Hepatocyte (in vitro differentiated cells): ENCODE results near the gene OSGIN1. TPM values are rescaled to one million over a fixed set of nuclear protein-coding genes. Genes with fewer than 3 reads are reported as not detected.

Source experiments
- DNase-seq: peaks from one replicate; pipeline ENCODE4 v3.0.0-alpha.2; 2016; ENCODE audit warnings: low spot score
- H2AFZ ChIP-seq: fragments of 200-600 bp; sonication (generic); 2 replicates; pipeline ENCODE4 v1.6.0; 2016; ENCODE audit warnings: antibody characterized with exemption, mild to moderate bottlenecking
- H3K27ac ChIP-seq: fragments of 200-600 bp; sonication (generic); 2 replicates; pipeline ENCODE4 v1.5.1; 2016; ENCODE audit warnings: mild to moderate bottlenecking
- H3K27me3 ChIP-seq: fragments of 200-600 bp; sonication (generic); 2 replicates; pipeline ENCODE4 v1.6.1; 2016
- H3K36me3 ChIP-seq: fragments of 200-600 bp; sonication (generic); replicated peaks from 2 replicates; pipeline ENCODE4 v1.5.1; 2016; ENCODE audit warnings: low read depth; ENCODE audit not compliant: insufficient read depth
- H3K4me1 ChIP-seq: fragments of 200-600 bp; sonication (generic); 2 replicates; pipeline ENCODE4 v1.5.1; 2016; ENCODE audit warnings: mild to moderate bottlenecking, moderate library complexity; ENCODE audit not compliant: insufficient read depth
- H3K4me2 ChIP-seq: fragments of 200-600 bp; sonication (generic); 2 replicates; pipeline ENCODE4 v1.6.0; 2016
- H3K4me3 ChIP-seq: fragments of 200-600 bp; sonication (generic); 2 replicates; pipeline ENCODE4 v1.5.1; 2016; ENCODE audit warnings: mild to moderate bottlenecking
- H3K79me2 ChIP-seq: fragments of 200-600 bp; sonication (generic); 2 replicates; pipeline ENCODE4 v1.6.0; 2017; ENCODE audit warnings: mild to moderate bottlenecking
- H3K9me2 ChIP-seq: fragments of 200-600 bp; sonication (generic); replicated peaks from 2 replicates; pipeline ENCODE4 v1.6.0; 2017; ENCODE audit warnings: mild to moderate bottlenecking; ENCODE audit not compliant: insufficient read depth
- H3K9me3 ChIP-seq: fragments of 200-600 bp; sonication (generic); 2 replicates; pipeline ENCODE4 v1.5.1; 2016; ENCODE audit warnings: low read depth, mild to moderate bottlenecking
- H4K20me1 ChIP-seq: fragments of 200-600 bp; sonication (generic); 2 replicates; pipeline ENCODE4 v1.6.0; 2016; ENCODE audit warnings: mild to moderate bottlenecking; ENCODE audit not compliant: insufficient read depth, poor library complexity, severe bottlenecking
- EZH2 ChIP-seq: fragments of 200-600 bp; sonication (generic); IDR thresholded peaks from 2 replicates; pipeline ENCODE4 v1.6.1; 2016; ENCODE audit warnings: antibody characterized with exemption, mild to moderate bottlenecking, borderline replicate concordance
- EZH2phosphoT487 ChIP-seq: fragments of 200-600 bp; sonication (generic); IDR thresholded peaks from one replicate; pipeline ENCODE4 v1.6.1; 2018; ENCODE audit warnings: antibody characterized with exemption, mild to moderate bottlenecking, low read depth, moderate library complexity; ENCODE audit not compliant: unreplicated experiment, severe bottlenecking
- WGBS: methylation state at CpG from one replicate; pipeline ENCODE4 v1.1.6; 2016; ENCODE audit warnings: low lambda C conversion rate; ENCODE audit errors: missing lambda C conversion rate; 5-methylcytosine and 5-hydroxymethylcytosine counted together
- polyA plus RNA-seq: library from polyadenylated mRNA; unstranded; fragments of >200 nt; fragmentation: Nextera tagmentation; extraction: Ambion mirVana; gene quantifications from 2 replicates; pipeline ENCODE4 v1.2.1, GENCODE V29; 2016
- total RNA-seq: library from RNA; depleted of rRNA; stranded (reverse); fragments of >200 nt; gene quantifications from 2 replicates; pipeline ENCODE4 v1.2.3, GENCODE V29; 2014
- TF ChIP-seq, protein P1 (sequence below): fragments of 200-600 bp; sonication (generic); IDR thresholded peaks from 2 replicates; pipeline ENCODE4 v1.5.1; 2016; ENCODE audit warnings: antibody characterized with exemption, mild to moderate bottlenecking; ENCODE audit not compliant: poor library complexity

The OSGIN1 gene
- total and polyA plus RNA-seq, 2 experiments from 2014 or later = 1.9 to 10.0 TPM

- no peak for DNase-seq
- Histone ChIP-seq H3K9me2 (no peaks in the 10 kb centered on the region), H3K9me3 (no peaks in the 10 kb centered on the region), H3K4me3 (no peak overlapping the region), H3K36me3 (no peaks in the 10 kb centered on the region), H3K4me2 (no peak overlapping the region), H4K20me1 (no peaks in the 10 kb centered on the region), H3K79me2 (no peaks in the 10 kb centered on the region), H3K27me3 (no peaks in the 10 kb centered on the region), H3K4me1 (no peaks in the 10 kb centered on the region), H2AFZ (no peak overlapping the region), H3K27ac (no peak overlapping the region)
- TF ChIP-seq EZH2phosphoT487 (no peak), EZH2 (no peak)
- TF ChIP-seq, protein P1, sequence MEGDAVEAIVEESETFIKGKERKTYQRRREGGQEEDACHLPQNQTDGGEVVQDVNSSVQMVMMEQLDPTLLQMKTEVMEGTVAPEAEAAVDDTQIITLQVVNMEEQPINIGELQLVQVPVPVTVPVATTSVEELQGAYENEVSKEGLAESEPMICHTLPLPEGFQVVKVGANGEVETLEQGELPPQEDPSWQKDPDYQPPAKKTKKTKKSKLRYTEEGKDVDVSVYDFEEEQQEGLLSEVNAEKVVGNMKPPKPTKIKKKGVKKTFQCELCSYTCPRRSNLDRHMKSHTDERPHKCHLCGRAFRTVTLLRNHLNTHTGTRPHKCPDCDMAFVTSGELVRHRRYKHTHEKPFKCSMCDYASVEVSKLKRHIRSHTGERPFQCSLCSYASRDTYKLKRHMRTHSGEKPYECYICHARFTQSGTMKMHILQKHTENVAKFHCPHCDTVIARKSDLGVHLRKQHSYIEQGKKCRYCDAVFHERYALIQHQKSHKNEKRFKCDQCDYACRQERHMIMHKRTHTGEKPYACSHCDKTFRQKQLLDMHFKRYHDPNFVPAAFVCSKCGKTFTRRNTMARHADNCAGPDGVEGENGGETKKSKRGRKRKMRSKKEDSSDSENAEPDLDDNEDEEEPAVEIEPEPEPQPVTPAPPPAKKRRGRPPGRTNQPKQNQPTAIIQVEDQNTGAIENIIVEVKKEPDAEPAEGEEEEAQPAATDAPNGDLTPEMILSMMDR = no peak
- 83% methylated on average over 28 of the region's 28 CpGs for WGBS
Observed at GRCh38 chr16:83933885-83934683, 19.0 kb upstream of the OSGIN1 start.

DNA sequence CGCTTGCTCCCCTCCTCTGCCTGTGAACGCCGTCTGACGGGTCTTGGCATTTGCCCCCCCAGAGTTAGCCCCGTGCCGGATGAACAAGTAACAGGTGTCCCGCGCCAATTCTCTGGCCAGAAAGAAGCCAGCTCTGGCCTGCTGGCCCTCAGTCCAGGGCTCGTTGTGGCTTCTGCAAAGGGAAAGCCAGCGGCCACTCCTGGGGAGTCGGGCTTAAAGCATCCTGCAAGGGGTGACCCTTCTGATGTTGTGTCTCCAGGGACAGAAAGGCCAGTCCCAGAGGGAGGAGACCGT lies 18.4 kb upstream of the OSGIN1 start:
- H3K4me2 ChIP-seq = no peak overlapping the region
- TF ChIP-seq, protein P1 = no peak
- TF ChIP-seq EZH2phosphoT487 (no peak), EZH2 (no peak)
- no peak overlapping the region for H3K4me3 ChIP-seq
- no peaks in the 10 kb centered on the region for H3K4me1 ChIP-seq
- H4K20me1 ChIP-seq = no peaks in the 10 kb centered on the region
- no peaks in the 10 kb centered on the region for H3K79me2 ChIP-seq
- H3K36me3 ChIP-seq = no peaks in the 10 kb centered on the region
- no peak for DNase-seq
- H3K27me3 ChIP-seq = no peaks in the 10 kb centered on the region
- H3K9me2 ChIP-seq = no peaks in the 10 kb centered on the region
- no peak overlapping the region for H2AFZ ChIP-seq
- H3K9me3 ChIP-seq = no peaks in the 10 kb centered on the region
- WGBS = 89% methylated on average over 12 of the region's 12 CpGs
- H3K27ac ChIP-seq = no peak overlapping the region

GRCh38 chr16:83935005-83935857 lies 17.8 kb upstream of the OSGIN1 start:
- H3K27ac ChIP-seq = no peak overlapping the region
- no peak overlapping the region for H2AFZ ChIP-seq
- H3K79me2 ChIP-seq = no peaks in the 10 kb centered on the region
- no peak for DNase-seq
- WGBS = 93% methylated on average over 29 of the region's 30 CpGs
- H3K4me3 ChIP-seq = no peak overlapping the region
- TF ChIP-seq EZH2phosphoT487 (no peak), EZH2 (no peak)
- TF ChIP-seq, protein P1 = no peak
- no peak overlapping the region for H3K4me2 ChIP-seq
- H3K9me3 ChIP-seq = no peaks in the 10 kb centered on the region
- no peaks in the 10 kb centered on the region for H4K20me1 ChIP-seq
- H3K9me2 ChIP-seq = no peaks in the 10 kb centered on the region
- no peaks in the 10 kb centered on the region for H3K27me3 ChIP-seq
- H3K4me1 ChIP-seq = no peaks in the 10 kb centered on the region
- H3K36me3 ChIP-seq = no peaks in the 10 kb centered on the region
